Activated gamma-delta T cell (primary cell): ENCODE results near the gene SMAP1.

Experiments used
- DNase-seq: peaks from one replicate; lab custom pipeline; 2025; lab: John Stamatoyannopoulos, UW
- total RNA-seq, 2 donors: gene quantifications; one replicate each; lab custom pipeline; 2026; lab: John Stamatoyannopoulos, UW

The SMAP1 gene
- total RNA-seq, result 53.6 to 70.0 reads per million in 2 donors

DNA sequence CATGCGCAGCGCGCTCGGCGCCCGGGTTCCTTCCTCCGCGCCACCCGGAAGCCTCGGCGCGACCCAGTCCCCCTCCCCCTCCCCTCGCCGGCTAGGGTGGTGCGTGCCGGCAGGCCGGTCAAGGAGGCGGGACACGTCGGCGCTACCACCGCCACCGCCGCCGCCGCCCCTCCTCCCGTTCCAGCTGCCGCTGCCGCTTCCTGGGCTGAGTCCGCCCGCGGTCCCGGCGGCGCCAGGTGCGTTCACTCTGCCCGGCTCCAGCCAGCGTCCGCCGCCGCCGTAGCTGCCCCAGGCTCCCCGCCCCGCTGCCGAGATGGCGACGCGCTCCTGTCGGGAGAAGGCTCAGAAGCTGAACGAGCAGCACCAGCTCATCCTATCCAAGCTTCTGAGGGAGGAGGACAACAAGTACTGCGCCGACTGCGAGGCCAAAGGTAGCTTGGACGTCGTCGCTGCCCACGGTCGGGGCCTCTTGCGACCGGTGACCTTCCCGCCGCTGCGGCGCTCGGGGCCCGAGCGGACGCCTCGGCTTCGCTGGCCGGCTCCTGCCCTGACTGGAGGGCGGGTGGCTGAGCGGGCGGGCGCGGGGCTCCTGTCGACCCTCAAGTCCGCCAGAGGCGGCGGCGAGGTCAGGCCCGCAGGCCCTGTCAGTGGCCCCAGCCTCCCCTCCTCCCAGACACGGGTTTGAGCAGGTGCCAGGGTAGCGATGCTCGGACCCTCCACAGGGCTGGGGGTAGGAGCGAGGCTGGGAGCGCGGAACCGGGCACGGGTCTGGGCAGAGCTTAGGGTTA is at the start of gene SMAP1:
TSS of gene SMAP1 (plus strand) at position 173 of the 788 bp plus-strand sequence. CDS start at position 314, 141 bp downstream.
- DNase-seq, result peak; percentile 86

- DNase-seq, result no peak
Observed at GRCh38 chr6:70620746-70621145, 46.9 kb upstream of the SMAP1 start.

DNA sequence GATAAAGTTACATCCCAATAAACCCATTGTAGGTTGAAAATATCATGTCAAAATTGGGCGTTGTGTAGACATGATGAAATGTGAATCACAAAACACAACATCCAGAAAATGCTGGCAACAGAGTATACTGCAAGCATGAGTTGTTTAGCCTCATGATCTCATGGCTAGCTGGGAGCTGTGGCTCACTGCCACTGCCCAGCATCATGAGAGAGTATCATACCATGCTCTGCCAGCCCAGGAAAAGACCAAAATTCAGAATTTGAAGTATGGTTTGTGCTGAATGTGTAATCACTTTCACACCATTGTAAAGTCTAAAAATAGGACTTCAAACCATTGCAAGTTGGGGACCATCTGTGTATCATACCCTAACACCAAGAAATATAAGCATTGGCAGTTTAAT is 45.2 kb upstream of the SMAP1 start:
- no peak for DNase-seq

DNA sequence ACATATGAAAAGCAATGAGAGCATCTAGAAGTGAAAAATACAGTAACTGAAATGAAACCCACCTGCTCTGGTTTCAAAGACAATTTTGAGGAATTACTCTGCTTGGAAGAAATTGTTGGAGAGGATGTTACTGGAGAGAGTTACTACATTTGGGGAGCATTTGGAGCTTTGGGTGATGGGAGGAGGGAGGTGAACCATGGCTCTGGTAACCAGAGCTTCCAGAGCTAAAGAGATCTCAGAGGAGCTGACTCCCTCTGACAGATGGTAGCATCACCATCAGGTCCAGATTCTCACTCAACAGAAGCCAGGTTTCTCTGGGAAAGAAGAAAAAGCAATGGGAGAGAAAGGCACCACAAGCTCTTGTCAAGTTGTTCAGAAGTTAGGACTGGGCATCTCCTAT is 42.2 kb upstream of the SMAP1 start:
- DNase-seq, result no peak

- no peak for DNase-seq
Observed at GRCh38 chr6:70627500-70628254, 40.0 kb upstream of the SMAP1 start.

DNA sequence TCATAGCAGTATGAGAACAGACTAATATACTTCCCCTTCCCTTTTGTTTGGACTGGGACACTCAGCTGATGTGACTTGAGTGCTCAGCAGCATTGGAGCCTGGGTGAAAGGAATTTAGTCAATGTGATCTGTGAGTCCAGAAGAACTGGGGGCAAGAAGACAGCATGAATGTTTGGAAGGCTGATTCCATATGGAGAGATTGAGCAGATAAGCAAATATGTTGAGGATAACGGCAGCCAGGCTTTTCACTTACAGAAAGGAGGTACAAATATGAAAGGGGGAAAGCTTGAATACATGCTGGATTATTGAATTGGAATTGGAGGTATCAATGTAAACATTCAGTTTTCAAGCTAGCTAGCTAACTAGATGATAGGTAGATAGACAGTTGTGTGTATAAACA is 37.8 kb upstream of the SMAP1 start:
- DNase-seq, result no peak

- DNase-seq, result no peak
Observed at GRCh38 chr6:70633870-70634269, 33.8 kb upstream of the SMAP1 start.

GRCh38 chr6:70636596-70636995 is 31.1 kb upstream of the SMAP1 start:
- DNase-seq, result no peak

DNA sequence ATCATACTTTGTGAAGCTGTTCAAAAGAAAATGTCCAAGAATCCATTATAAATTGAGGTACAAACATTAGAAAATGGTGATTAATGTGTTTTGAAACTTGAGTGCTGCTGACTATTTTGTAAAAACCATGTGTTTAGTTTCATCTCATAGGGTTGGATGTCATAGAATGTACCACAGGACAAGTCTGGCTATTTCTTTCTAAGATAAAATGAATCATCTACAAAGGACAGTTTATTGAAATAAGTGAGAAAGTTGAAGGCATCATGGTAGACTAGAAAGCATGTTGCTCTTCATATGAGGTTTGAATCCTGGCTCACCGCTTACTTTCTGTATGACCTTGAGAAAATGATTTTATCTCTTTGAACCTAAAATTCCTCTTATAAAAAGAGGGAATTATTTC is 29.2 kb upstream of the SMAP1 start:
- no peak for DNase-seq

DNA sequence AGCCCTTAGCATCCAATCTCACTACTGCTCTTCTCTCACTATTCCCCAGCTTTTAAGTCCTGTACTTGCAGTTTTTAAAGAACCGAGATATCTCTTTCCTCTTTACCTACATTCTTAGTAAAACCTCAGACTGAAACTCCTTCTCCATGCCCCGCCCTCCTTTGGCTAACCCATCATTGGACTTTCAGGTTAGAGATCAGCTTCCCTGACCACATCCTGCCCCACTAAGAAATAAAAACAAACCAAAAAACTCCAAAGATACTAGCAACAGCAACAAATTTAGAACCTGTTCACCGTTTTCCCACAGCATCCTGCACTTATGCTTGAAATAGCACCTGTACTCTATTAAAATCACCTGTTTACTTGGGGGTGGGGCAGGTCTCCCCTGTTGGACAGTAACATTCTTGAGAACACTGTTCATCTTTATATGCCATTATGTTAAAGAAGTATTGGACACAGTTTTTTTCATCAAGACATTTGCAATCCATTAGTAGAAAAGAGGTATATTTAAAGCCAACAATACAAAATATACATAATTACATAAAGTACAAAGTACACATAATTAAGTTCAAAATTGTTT is 16.3 kb upstream of the SMAP1 start:
- no peak for DNase-seq

DNA sequence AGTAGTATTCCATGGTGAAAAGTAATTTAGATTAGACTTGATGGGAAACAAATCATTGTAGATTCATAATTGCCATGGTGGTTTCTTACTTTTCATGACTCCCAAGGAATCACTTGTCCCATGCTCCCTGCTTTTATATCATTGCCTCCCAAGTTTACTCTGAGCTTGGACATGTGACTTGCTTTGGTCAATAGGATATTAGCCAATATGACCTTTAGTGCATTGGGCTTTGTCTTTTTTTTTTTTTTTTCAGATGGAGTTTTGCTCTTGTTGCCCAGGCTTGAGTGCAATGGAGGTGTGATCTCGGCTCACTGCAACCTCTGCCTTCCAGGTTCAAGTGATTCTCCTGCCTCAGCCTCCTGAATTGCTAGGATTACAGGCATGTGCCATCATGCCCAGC is 15.5 kb upstream of the SMAP1 start:
- DNase-seq, result no peak

DNA sequence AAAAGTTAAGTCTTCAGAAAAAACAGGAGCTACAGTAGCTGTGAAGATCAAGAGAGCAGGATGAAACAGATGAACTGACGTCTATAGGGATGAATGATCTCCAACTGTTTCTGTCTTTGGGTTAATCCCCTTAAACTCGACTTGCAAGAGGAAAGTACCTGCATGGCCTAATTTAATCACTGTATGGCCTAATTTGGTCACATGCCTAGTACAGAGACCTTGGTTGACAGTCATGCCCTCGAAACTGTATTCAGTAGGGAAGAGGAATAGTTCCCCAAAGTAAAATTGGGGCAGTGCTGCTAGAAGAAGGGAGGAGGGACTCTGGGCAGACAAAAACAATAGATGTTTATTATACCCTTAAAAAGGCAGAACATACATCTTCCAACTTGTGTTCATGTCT is 10.0 kb upstream of the SMAP1 start:
- DNase-seq, result no peak

GRCh38 chr6:70663881-70664466 is 3.7 kb upstream of the SMAP1 start:
- DNase-seq, result no peak

DNA sequence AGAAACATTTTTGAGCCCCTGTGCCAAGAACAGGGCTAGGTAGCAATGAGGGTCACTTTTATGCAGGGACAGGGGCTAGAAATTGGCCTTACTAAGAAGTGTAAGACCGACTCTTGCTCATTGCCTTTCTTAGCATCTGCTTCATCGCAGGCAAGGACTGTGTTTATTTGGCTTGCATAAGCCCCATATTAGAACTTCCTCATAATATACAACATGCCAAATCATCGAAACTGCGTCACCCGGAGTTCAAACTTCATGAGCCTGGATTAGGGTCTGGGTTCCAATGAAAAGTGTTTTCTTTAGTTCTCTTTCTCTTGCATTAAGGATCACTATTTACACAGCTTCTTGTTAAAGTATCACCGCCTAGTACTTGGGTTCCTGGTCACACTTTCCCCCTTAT is 977 bp upstream of the SMAP1 start:
- no peak for DNase-seq

GRCh38 chr6:70667256-70667710 is 400 bp upstream of the SMAP1 start:
- no peak for DNase-seq

- DNase-seq, result no peak
Observed at GRCh38 chr6:70668499-70668812, 773 bp downstream of the SMAP1 start.

- DNase-seq, result no peak
Observed at GRCh38 chr6:70669133-70669532, 1.4 kb downstream of the SMAP1 start.

- no peak for DNase-seq
Observed at GRCh38 chr6:70672549-70672948, 4.9 kb downstream of the SMAP1 start.

GRCh38 chr6:70673054-70673453 is 5.4 kb downstream of the SMAP1 start:
- no peak for DNase-seq

GRCh38 chr6:70673601-70674000 is 5.9 kb downstream of the SMAP1 start:
- no peak for DNase-seq

DNA sequence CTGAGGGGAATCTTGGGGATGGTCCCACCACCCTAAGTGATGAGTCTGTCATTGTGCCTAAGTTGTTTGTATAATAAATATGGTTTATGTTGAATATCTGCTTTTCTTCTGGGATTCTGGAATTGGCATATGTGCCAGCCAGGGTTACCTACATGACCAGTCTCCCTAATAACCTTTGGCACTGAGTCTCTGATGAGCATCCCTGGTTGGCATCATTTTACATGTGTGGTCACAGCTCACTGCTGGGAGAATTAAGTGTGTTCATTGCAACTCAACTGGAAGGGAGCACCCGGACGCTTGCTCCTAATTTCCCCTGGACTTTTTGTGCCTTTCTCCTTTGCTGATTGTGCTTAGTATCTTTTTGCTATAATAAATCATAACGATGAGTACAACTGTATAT is 8.1 kb downstream of the SMAP1 start:
- no peak for DNase-seq

DNA sequence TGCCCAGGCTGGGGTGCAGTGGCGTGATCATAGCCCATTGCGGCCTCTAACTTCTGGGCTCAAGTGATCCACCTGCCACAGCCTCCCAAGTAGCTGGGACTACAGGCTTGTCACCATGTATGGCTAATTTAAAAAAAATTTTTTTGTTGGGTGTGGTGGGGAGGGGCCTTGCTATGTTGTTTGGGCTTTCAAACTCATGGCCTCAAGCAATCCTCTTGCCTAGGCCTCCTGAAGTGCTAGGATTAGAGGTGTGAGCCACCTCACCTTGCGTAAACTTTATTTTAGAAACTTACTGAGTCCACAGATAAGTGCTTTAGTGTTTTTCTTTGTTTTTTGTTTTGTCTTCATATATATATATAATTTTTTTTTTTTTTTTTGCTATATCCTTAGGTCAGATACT is 9.1 kb downstream of the SMAP1 start:
- DNase-seq, result no peak

DNA sequence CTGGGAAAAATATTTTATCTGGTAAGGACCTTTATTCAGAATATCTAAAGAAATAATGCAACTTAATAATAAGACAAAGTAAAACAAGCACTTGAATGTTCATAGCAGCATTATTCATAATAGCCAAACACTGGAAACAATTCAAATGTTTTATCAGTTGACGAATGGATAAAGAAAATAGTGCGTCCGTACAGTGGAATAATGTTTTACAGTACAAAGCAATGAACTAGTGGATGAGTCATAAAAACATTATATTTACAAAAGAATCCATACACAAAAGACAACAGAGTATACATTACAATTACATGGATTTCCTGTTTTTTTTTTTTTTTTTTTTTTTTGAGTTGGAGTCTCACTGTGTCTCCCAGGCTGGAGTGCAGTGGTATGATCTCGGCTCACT is 12.7 kb downstream of the SMAP1 start:
- no peak for DNase-seq
